Breast epithelium (tissue), 3 donors: ENCODE data around the gene ST7.

Experiments used
- CTCF ChIP-seq, 3 donors: fragments of 450-650 bp; IDR thresholded peaks; one replicate each; pipeline ENCODE4 v1.5.1; 2016 to 2017; ENCODE audit warnings: antibody characterized with exemption in 3 of 3, mild to moderate bottlenecking in 3 of 3, moderate library complexity in 3 of 3
- POLR2A ChIP-seq: fragments of 450-650 bp; IDR thresholded peaks from one replicate; pipeline ENCODE4 v1.6.1; 2016; ENCODE audit warnings: antibody characterized with exemption, mild to moderate bottlenecking, moderate library complexity
- POLR2AphosphoS5 ChIP-seq, 3 donors: sonication (generic); formaldehyde crosslinking; IDR thresholded peaks; one replicate each; pipeline ENCODE4 v1.6.1; 2017; ENCODE audit warnings: antibody characterized with exemption in 3 of 3

GRCh38 chr7:117218700-117219099 is 265.4 kb downstream of the ST7 start:
- TF ChIP-seq CTCF (IDR thresholded peaks at IDR 0.05) (no peak), POLR2AphosphoS5 (IDR thresholded peaks at IDR 0.05) (no peak), POLR2A (no peak)
